ENCODE results near the gene EXOC3L4. TPM values are rescaled to one million over a fixed set of nuclear protein-coding genes. Genes with fewer than 3 reads are reported as not detected.
"Not testable (repeated sequence)": the region's sequence is repeated elsewhere in the genome, so short reads cannot be mapped to it uniquely, and the experiment has no call there.

EXOC3L4 gene
- total RNA-seq, 2 donors from 2014 or later = not detected

DNA sequence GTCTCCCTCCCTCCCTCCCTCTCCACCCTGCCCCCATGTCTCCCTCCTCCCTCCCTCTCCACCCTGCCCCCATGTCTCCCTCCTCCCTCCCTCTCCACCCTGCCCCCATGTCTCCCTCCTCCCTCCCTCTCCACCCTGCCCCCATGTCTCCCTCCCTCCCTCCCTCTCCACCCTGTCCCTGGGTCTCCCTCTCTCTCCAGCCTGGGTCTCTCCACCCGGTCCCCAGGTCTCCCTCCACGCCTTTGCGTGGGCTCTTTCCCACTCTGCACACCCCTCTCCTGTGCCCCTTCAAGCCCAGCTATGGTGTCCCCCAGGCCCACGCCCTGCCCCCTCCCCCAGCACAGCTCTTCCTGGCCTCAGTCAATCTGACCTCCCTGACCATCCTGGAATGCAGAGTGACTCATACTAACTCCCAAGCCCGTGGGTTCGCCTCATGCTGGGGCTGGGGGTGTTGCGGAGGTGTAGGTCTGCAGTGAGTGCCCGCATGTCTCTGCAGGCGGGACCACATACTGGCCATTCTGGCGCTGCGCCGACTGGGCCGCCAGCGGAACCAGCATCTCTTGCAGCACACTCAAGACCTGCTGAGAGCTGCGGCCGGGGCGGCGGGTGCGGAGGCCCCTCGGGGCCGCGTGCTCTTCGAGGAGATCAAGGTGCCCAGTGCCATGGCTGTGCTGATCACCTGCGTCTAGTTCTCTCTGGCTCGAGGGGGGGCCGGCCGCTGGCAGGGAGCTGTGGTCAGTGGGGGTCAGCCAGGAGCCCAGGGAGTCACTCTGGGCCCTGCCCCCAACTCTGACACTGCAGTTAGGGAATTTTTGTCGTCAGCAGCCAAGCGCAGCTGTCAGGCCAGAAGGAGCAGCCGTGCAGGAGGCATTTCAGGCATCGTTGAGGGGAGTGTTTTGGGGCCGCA, 15.3 kb downstream of the EXOC3L4 start:
- no peaks in the 10 kb centered on the region for H3K9me3 ChIP-seq (ENCODE audit: control insufficient read depth, low read length, poor library complexity, severe bottlenecking)
- ATAC-seq (no peak), DNase-seq (no peak)
- Mint-ChIP-seq H3K27ac (no peak overlapping the region), H3K4me3 (no peak overlapping the region), H3K4me1 (peaks cover 9% of the 10 kb centered on the region), H3K36me3 (ENCODE audit: low read depth) (peaks cover 4% of the 10 kb centered on the region), H3K27me3 (peaks cover 25% of the 10 kb centered on the region)

DNA sequence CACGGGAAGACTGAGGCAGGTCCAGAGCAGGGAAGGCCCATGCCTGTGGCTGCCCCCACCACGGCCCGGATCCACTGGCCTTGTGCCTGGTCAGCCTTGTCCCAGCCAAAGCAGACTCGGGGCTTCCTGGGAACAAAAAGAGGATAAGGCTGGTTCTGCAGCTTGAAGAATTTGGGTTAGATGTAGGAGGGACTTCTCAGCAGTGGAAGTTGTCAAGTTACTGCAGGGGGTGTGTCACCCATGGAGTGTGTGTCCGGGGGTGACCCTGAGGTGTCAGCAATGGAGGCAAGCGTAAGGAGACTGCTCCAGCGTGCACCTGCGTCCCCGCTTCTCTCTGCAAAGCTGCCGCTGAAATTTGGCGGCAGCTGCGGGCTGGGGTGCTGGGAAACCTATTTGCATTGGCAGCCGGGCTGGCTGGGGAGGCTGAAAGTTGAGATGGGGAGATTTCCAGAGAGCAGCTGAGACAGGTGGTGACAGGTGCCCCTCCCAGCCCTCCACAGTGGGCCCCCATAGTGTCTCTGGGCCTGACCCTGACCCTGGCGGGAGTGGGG, 16.2 kb downstream of the EXOC3L4 start:
- peaks cover 8% of the 10 kb centered on the region for H3K4me1 Mint-ChIP-seq
- no peak for DNase-seq
- peak overlapping the region; percentile 52 for H3K4me3 Mint-ChIP-seq
- H3K36me3 Mint-ChIP-seq (ENCODE audit: low read depth) = no peaks in the 10 kb centered on the region
- H3K27ac Mint-ChIP-seq = no peak overlapping the region
- peaks cover 16% of the 10 kb centered on the region for H3K27me3 Mint-ChIP-seq
- H3K9me3 ChIP-seq (ENCODE audit: control insufficient read depth, low read length, poor library complexity, severe bottlenecking) = no peaks in the 10 kb centered on the region
- ATAC-seq = no peak

DNA sequence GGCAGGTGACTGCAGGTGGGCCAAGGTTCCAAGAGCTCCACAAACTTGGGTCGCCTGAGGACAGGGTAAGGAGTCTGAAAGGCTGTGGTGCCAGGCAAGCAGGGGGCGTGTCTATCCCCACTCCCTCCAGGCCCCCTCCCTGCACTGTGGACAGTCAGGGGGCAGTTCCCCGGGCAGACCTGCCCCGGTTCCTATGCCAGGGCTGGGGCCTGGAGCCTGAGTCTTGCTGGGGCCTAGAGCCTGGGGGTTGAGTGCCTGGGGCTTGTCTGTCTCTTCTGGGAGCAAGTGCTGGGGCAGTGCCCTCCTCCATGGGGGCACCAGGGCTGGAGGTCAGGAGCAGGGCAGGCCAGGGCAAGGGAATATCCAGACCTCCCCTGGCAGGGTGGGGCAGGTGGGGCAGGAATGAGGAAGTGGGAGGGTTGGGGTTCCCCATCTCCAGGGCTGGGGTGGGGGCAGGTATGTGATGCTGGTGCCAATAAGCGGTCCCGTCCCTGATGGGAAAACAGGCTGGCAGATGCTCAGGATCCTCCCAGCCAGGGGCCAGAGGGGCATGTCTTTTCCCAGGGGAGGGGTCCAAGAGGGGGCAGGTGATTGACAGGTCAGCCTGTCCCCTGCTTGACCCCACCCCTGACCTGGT, 16.8 kb downstream of the EXOC3L4 start:
- Mint-ChIP-seq H3K27ac (no peak overlapping the region), H3K4me1 (peaks cover 12% of the 10 kb centered on the region)
- ATAC-seq = no peak

DNA sequence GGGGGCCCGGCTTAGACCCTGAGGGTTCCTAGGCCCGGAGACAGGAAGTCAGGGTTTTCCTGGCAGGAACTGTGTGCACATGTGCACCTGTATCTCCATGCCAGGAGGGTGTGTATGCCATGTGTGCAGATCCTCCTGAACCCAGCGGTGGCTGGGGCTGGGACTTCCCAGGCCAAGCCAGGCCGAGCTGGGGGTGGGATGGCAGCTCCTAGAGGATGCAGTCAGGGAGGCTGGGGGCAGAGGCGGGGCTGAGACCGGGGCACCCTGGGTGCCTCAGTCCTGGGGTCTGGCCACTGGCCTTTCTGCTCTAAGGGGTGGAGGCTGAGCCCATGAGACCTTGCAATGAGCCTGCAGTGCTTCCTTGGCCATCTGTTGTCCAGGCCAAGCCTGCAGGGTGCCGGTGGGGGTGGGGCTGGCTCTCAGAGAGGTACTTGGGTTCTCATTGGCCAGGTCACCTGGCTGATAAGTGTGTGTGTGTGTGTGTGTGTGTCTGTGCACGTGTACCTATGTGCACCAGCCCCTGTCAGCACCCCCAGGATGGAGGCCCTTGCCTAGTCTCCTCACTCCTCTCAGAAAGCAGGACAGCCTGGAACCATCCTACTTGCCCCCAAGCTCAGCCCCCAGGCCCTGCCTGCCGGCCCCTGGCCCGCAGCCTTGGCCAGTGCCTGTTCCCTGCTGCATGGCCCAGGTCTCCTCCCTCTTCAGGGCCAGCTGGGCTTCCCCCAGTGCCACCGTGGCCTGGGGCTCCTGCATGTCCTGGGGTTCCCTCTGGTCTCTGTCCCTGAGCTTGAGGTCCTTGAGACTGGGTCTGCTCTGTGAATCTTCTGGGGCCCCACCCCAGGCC, 18.1 kb downstream of the EXOC3L4 start:
- H3K36me3 Mint-ChIP-seq (ENCODE audit: low read depth) = no peaks in the 10 kb centered on the region
- no peaks in the 10 kb centered on the region for H3K9me3 ChIP-seq (ENCODE audit: control insufficient read depth, low read length, poor library complexity, severe bottlenecking)
- ATAC-seq = no peak
- peaks cover 12% of the 10 kb centered on the region for H3K27me3 Mint-ChIP-seq
- no peak for DNase-seq
- peaks cover 12% of the 10 kb centered on the region for H3K4me1 Mint-ChIP-seq
- H3K27ac Mint-ChIP-seq = no peak overlapping the region
- H3K4me3 Mint-ChIP-seq = no peak overlapping the region

More for the DNA sequence above, 16.8 kb downstream of the EXOC3L4 start:
- H3K4me3 Mint-ChIP-seq = no peak overlapping the region
- H3K9me3 ChIP-seq (ENCODE audit: control insufficient read depth, low read length, poor library complexity, severe bottlenecking) = no peaks in the 10 kb centered on the region
- DNase-seq = no peak
- peaks cover 12% of the 10 kb centered on the region for H3K27me3 Mint-ChIP-seq
- no peaks in the 10 kb centered on the region for H3K36me3 Mint-ChIP-seq (ENCODE audit: low read depth)

DNA sequence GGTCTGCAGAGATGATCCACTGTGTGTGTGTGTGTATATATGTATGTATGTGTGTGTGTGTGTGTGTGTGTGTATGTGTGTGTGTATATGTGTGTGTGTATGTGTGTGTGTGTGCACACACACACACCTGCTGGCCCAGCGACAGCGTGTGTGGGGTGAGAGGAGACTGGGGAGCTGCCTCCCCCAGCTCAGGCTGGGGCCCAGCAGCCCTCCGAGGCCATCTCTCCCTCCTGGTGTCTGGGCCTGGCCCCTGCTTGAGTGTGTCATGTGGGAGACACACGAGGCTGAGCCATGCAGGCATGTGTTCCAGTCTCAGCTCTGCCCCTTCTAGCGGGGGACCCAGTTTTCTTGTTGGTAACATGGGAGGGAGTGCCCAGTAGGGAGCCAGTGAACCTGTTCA, 18.8 kb downstream of the EXOC3L4 start:
- Mint-ChIP-seq H3K36me3 (ENCODE audit: low read depth) (no peaks in the 10 kb centered on the region), H3K27me3 (peaks cover 12% of the 10 kb centered on the region), H3K27ac (no peak overlapping the region), H3K4me1 (peaks cover 12% of the 10 kb centered on the region), H3K4me3 (no peak overlapping the region)
- no peak for DNase-seq
- no peak for ATAC-seq
- H3K9me3 ChIP-seq (ENCODE audit: control insufficient read depth, low read length, poor library complexity, severe bottlenecking) = no peaks in the 10 kb centered on the region

DNA sequence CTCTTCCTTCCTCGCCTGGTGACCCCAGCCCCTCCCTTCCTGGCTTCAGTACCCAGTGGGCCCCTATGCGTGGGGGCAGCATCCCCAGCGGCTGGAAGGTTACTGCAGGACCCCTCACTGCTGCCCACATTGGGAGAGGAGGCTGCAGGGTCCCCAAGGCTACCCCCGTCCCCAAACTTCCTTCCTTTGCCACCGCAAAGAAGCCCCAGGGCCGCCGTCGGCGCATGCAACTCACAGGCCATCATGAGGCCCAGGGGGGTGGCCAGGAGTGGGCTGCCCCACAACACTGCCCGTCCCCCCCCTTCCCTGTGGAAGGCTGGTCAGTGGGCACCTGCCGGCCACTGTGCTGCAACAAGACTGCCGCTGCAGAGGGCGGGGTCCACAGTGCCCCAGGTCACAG, 19.2 kb downstream of the EXOC3L4 start:
- no peak overlapping the region for H3K4me3 Mint-ChIP-seq
- DNase-seq (no peak), ATAC-seq (no peak)
- H3K27ac Mint-ChIP-seq = no peak overlapping the region
- peaks cover 12% of the 10 kb centered on the region for H3K27me3 Mint-ChIP-seq
- H3K9me3 ChIP-seq (ENCODE audit: control insufficient read depth, low read length, poor library complexity, severe bottlenecking) = no peaks in the 10 kb centered on the region
- H3K4me1 Mint-ChIP-seq = peaks cover 12% of the 10 kb centered on the region
- H3K36me3 Mint-ChIP-seq (ENCODE audit: low read depth) = no peaks in the 10 kb centered on the region

DNA sequence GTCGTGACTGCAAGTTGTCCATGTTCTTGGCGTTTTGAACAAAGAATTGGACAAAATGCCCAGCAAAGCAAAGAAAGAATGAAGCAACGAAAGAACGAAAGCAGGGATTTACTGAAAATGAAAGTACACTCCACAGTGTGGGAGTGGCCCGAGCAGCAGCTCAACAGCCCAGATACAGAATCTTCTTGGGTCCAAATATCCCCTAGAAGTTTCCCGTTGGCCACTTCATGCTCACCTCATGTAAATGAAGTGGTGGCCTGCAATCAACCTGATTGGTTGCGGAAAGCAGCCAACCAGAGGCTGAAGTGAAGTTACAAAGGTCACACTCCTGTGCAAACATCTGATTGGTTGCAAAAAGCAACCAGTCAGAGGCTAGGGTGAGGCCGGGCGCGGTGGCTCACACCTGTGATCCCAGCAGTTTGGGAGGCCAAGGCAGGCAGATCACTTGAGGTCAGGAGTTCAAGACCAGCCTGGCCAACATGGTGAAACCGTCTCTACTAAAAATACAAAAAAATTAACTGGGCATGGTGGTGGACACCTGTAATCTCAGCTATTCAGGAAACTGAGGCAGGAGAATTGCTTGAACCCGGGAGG, 20.7 kb downstream of the EXOC3L4 start:
- H3K9me3 ChIP-seq (ENCODE audit: control insufficient read depth, low read length, poor library complexity, severe bottlenecking); ATAC-seq; DNase-seq; H3K36me3 Mint-ChIP-seq (ENCODE audit: low read depth): not testable (repeated sequence)
- H3K27ac Mint-ChIP-seq = peak overlapping the region; percentile 53
- H3K27me3 Mint-ChIP-seq = peaks cover 20% of the 10 kb centered on the region
- H3K4me3 Mint-ChIP-seq = peak overlapping the region; percentile 79
- H3K4me1 Mint-ChIP-seq = peaks cover 12% of the 10 kb centered on the region

DNA sequence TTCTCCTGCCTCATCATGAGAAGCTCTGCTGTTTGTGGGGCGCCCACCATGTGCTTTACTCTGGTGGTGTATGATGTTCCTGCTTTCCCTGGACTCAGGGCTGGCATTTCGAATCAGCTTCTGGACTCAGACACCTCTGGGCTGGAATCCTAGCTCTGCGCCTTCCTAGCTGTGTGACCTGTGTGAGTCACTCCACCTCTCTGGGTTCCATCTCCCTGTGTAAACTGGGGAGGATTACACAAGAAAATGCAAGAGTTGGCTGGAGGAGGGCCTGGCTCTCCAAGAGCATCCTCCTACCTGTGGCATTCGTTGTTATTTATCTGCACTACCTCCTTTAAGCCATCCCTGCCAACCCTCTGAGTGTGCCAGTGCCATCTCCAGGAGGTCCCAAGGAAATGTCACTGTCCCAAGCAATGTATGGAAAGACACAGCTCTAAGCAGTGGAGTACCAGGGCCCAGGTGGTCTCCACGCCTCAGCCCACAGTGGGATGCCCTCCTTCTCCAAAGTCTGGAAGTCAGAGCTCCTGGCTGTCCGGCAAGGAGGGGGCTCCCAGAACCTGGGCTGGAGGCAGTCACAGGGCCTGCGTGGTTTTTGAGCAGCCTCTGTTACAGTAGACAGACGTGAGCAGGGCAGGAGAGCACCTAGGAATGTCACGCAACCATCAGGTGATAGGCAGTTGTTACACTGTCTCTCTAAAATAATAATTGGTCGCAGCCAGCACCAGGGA, 21.5 kb downstream of the EXOC3L4 start:
- peaks cover 14% of the 10 kb centered on the region for H3K4me1 Mint-ChIP-seq
- H3K36me3 Mint-ChIP-seq (ENCODE audit: low read depth) = no peaks in the 10 kb centered on the region
- no peak for DNase-seq
- H3K27ac Mint-ChIP-seq = no peak overlapping the region
- H3K9me3 ChIP-seq (ENCODE audit: control insufficient read depth, low read length, poor library complexity, severe bottlenecking) = no peaks in the 10 kb centered on the region
- peaks cover 20% of the 10 kb centered on the region for H3K27me3 Mint-ChIP-seq
- ATAC-seq = no peak
- H3K4me3 Mint-ChIP-seq = no peak overlapping the region

DNA sequence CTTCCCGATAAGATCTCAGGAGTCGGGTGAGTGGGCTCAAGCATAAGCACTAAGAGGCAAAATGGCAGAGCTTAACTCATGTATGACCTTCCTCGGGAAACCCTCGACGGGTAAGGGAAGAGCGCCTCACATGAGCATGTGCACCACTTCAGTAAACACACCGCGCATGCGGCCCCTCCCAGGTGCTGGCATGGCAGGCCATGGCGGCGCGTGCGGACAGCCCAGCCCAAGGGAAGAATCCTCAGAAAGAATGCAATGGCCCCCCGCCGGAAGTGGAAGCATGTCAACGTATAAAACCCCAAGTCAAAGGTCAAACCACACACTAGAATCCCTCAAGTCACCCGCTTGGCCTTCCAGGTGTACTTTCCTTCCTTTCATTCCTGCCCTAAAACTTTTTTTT, 22.1 kb downstream of the EXOC3L4 start:
- no peak overlapping the region for H3K27ac Mint-ChIP-seq
- no peak overlapping the region for H3K4me3 Mint-ChIP-seq
- peaks cover 16% of the 10 kb centered on the region for H3K4me1 Mint-ChIP-seq
- DNase-seq (no peak), ATAC-seq (no peak)
- H3K27me3 Mint-ChIP-seq = peaks cover 20% of the 10 kb centered on the region
- no peaks in the 10 kb centered on the region for H3K36me3 Mint-ChIP-seq (ENCODE audit: low read depth)
- no peaks in the 10 kb centered on the region for H3K9me3 ChIP-seq (ENCODE audit: control insufficient read depth, low read length, poor library complexity, severe bottlenecking)

DNA sequence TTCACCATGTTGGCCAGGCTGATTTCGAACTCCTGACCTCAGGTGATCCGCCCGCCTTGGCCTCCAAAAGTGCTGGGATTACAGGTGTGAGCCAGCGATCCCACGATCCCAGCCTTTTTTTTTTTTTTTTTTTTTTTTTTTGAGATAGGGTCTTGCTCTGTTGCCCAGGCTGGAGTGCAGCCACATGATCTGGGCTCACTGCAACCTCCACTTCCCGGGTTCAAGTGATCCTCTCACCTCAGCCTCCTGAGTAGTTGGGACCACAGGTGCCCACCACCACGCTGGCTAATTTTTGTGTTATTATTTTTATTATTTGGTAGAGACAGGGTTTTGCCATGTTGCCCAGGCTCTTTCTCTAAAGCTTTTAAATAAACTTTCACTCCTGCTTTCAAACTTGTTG, 23.0 kb downstream of the EXOC3L4 start:
- not testable (repeated sequence) for H3K4me3 Mint-ChIP-seq; H3K27ac Mint-ChIP-seq; ATAC-seq; H3K36me3 Mint-ChIP-seq (ENCODE audit: low read depth); H3K9me3 ChIP-seq (ENCODE audit: control insufficient read depth, low read length, poor library complexity, severe bottlenecking); DNase-seq
- H3K27me3 Mint-ChIP-seq = peaks cover 19% of the 10 kb centered on the region
- H3K4me1 Mint-ChIP-seq = peaks cover 19% of the 10 kb centered on the region

DNA sequence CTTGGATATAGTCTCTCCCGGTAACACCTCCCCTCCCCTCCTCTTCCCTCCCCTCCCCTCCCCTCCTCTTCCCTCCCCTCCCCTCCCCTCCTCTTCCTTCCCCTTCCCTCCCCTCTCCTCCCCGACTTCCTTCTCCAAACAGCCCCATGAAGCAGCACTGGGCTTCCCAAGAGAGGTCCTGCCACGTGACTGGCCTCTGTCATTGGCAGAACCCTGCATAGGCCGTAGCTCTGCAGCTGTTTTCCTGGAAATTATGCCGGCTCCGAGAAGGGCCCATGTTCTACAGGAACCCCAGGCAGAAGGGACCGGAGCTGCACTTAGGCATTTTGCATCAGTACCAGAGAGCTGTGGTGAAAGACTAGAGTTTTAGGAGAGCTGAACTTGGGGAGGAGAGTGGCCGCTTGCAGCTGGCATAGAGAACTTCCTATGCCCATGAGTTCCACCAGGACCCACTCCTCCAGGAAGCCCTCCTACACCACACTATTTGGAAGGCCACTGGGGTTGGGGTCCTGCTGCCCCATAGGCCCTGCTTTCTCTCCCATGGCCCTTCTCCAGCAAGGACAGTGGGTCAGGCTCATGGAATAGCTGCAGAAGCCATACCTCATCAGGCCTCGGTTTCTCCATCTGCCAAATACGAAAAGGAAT, 23.6 kb downstream of the EXOC3L4 start:
- H3K9me3 ChIP-seq (ENCODE audit: control insufficient read depth, low read length, poor library complexity, severe bottlenecking) = no peaks in the 10 kb centered on the region
- H3K4me3 Mint-ChIP-seq = no peak overlapping the region
- no peak overlapping the region for H3K27ac Mint-ChIP-seq
- no peak for DNase-seq
- no peaks in the 10 kb centered on the region for H3K36me3 Mint-ChIP-seq (ENCODE audit: low read depth)
- ATAC-seq = no peak
- peaks cover 19% of the 10 kb centered on the region for H3K27me3 Mint-ChIP-seq
- H3K4me1 Mint-ChIP-seq = peaks cover 18% of the 10 kb centered on the region
